KMS-11 (cell line): Measurements from ENCODE around the gene NR2C1.

ENCODE experiments used
- H2AFZ ChIP-seq: fragments of 200-600 bp; sonication (generic); 2 replicates; pipeline ENCODE4 v1.6.1; 2016; ENCODE audit warnings: antibody characterized with exemption, mixed run types, low read depth
- H3K27ac ChIP-seq: fragments of 200-600 bp; sonication (generic); 2 replicates; pipeline ENCODE4 v1.6.1; 2016; ENCODE audit warnings: mild to moderate bottlenecking, mixed run types
- H3K27me3 ChIP-seq: fragments of 200-600 bp; sonication (generic); 2 replicates; pipeline ENCODE4 v1.6.1; 2017; ENCODE audit warnings: mild to moderate bottlenecking, low read depth, mixed run types, moderate library complexity; ENCODE audit not compliant: insufficient read depth
- H3K36me3 ChIP-seq: fragments of 200-600 bp; sonication (generic); 2 replicates; pipeline ENCODE4 v1.6.1; 2017; ENCODE audit warnings: mild to moderate bottlenecking, mixed run types; ENCODE audit not compliant: insufficient read depth
- H3K4me1 ChIP-seq: fragments of 200-600 bp; sonication (generic); 2 replicates; pipeline ENCODE4 v1.6.1; 2016; ENCODE audit warnings: mild to moderate bottlenecking, low read depth, mixed run types; ENCODE audit not compliant: poor library complexity, severe bottlenecking
- H3K4me2 ChIP-seq: fragments of 200-600 bp; sonication (generic); 2 replicates; pipeline ENCODE4 v1.7.0; 2016; ENCODE audit warnings: mild to moderate bottlenecking, mixed run types
- H3K4me3 ChIP-seq: fragments of 200-600 bp; sonication (generic); IDR thresholded peaks from 2 replicates; pipeline ENCODE4 v1.6.1; 2017; ENCODE audit warnings: low read depth, low read length, mixed read lengths; ENCODE audit not compliant: insufficient read depth
- H3K79me2 ChIP-seq: fragments of 200-600 bp; sonication (generic); 2 replicates; pipeline ENCODE4 v1.6.1; 2016; ENCODE audit warnings: low read depth, mixed run types; ENCODE audit not compliant: insufficient read depth
- H3K9ac ChIP-seq: fragments of 200-600 bp; sonication (generic); 2 replicates; pipeline ENCODE4 v1.6.1; 2016; ENCODE audit warnings: mild to moderate bottlenecking, mixed run types
- H4K20me1 ChIP-seq: fragments of 200-600 bp; sonication (generic); 2 replicates; pipeline ENCODE4 v1.6.1; 2016; ENCODE audit warnings: mild to moderate bottlenecking, mixed run types; ENCODE audit not compliant: insufficient read depth
- CTCF ChIP-seq: fragments of 200-600 bp; sonication (generic); conservative IDR thresholded peaks from 2 replicates; pipeline ENCODE4 v1.6.1; 2017; ENCODE audit warnings: low read depth, mild to moderate bottlenecking, antibody characterized with exemption, low read length, moderate library complexity, mixed read lengths

The NR2C1 gene

GRCh38 chr12:95014554-95014953 lies 58.9 kb downstream of the NR2C1 start:
- H2AFZ ChIP-seq: no peak overlapping the region
- H3K4me3 ChIP-seq: no peak overlapping the region
- H3K36me3 ChIP-seq: no peaks in the 10 kb centered on the region
- no peaks in the 10 kb centered on the region for H3K79me2 ChIP-seq
- H3K4me2 ChIP-seq: no peak overlapping the region
- H3K9ac ChIP-seq: no peak overlapping the region
- H3K27ac ChIP-seq: no peak overlapping the region
- H3K4me1 ChIP-seq: no peaks in the 10 kb centered on the region
- TF ChIP-seq CTCF: no peak
- no peaks in the 10 kb centered on the region for H3K27me3 ChIP-seq
- no peaks in the 10 kb centered on the region for H4K20me1 ChIP-seq

- H3K4me1 ChIP-seq: peaks cover 9% of the 10 kb centered on the region
- H3K27me3 ChIP-seq: no peaks in the 10 kb centered on the region
- no peak overlapping the region for H3K27ac ChIP-seq
- H3K79me2 ChIP-seq: peaks cover 21% of the 10 kb centered on the region; the same call in 1 of the 2 replicates
- no peak overlapping the region for H2AFZ ChIP-seq
- no peak overlapping the region for H3K4me3 ChIP-seq
- H3K36me3 ChIP-seq: no peaks in the 10 kb centered on the region; the same call in 1 of the 2 replicates
- no peak overlapping the region for H3K4me2 ChIP-seq
- H4K20me1 ChIP-seq: no peaks in the 10 kb centered on the region
- no peak for TF ChIP-seq CTCF
- H3K9ac ChIP-seq: no peak overlapping the region
Measured at GRCh38 chr12:95006206-95006605, 67.2 kb downstream of the NR2C1 start.

- Histone ChIP-seq H3K27ac (no peak overlapping the region), H3K27me3 (no peaks in the 10 kb centered on the region), H3K4me2 (no peak overlapping the region)
Measured at GRCh38 chr12:95004610-95005009, 68.8 kb downstream of the NR2C1 start.

GRCh38 chr12:95003921-95004272 lies 69.5 kb downstream of the NR2C1 start:
- H3K27ac ChIP-seq: peak overlapping the region; percentile 63; the same call in 1 of the 2 replicates

More at GRCh38 chr12:95004610-95005009, 68.8 kb downstream of the NR2C1 start:
- Histone ChIP-seq H3K4me1 (peaks cover 16% of the 10 kb centered on the region), H2AFZ (no peak overlapping the region), H3K4me3 (no peak overlapping the region), H3K9ac (no peak overlapping the region), H3K79me2 (peaks cover 37% of the 10 kb centered on the region), H3K36me3 (peaks cover 5% of the 10 kb centered on the region; the same call in 1 of the 2 replicates), H4K20me1 (no peaks in the 10 kb centered on the region)
- TF ChIP-seq CTCF: no peak

More at GRCh38 chr12:95003921-95004272, 69.5 kb downstream of the NR2C1 start:
- TF ChIP-seq CTCF: no peak
- Histone ChIP-seq H2AFZ (peak overlapping the region; percentile 92), H3K4me2 (peak overlapping the region; percentile 9; the same call in 1 of the 2 replicates), H3K79me2 (peaks cover 44% of the 10 kb centered on the region), H4K20me1 (no peaks in the 10 kb centered on the region), H3K4me1 (peaks cover 21% of the 10 kb centered on the region), H3K36me3 (peaks cover 5% of the 10 kb centered on the region; the same call in 1 of the 2 replicates), H3K27me3 (no peaks in the 10 kb centered on the region), H3K9ac (no peak overlapping the region; the same call in 1 of the 2 replicates), H3K4me3 (no peak overlapping the region)
